K562 (cell line): ENCODE measurements around the gene SDS. TPM values are rescaled to one million over a fixed set of nuclear protein-coding genes. Genes with fewer than 3 reads are reported as not detected.

ENCODE experiments used
- ASH1L ChIP-seq: fragments of 450-650 bp; IDR thresholded peaks from 2 replicates; pipeline ENCODE4 v1.6.1; 2018; ENCODE audit warnings: borderline replicate concordance, mild to moderate bottlenecking, low read depth; ENCODE audit not compliant: partially characterized antibody
- BRD4 ChIP-seq: fragments of 200-600 bp; sonication (generic); IDR thresholded peaks from 2 replicates; pipeline ENCODE4 v1.6.1; 2017; ENCODE audit warnings: inconsistent platforms
- CREB1 ChIP-seq, 2 experiments: sonication (generic) in 1 of 2; formaldehyde crosslinking in 1 of 2; IDR thresholded peaks; 2 replicates each; pipeline versions ENCODE4 v1.6.1 to v1.8.0; 2012 to 2022; ENCODE audit warnings: inconsistent platforms in 1 of 2, mild to moderate bottlenecking in 1 of 2, missing genetic modification reagents in 1 of 2, moderate library complexity in 1 of 2
- DPF2 ChIP-seq: fragments of 450-650 bp; IDR thresholded peaks from 2 replicates; pipeline ENCODE4 v1.6.1; 2016
- EHMT2 ChIP-seq: fragments of 450-650 bp; IDR thresholded peaks from 2 replicates; pipeline ENCODE4 v1.6.1; 2018; ENCODE audit warnings: antibody characterized with exemption
- HOXB6 ChIP-seq: fragments of 250-450 bp; sonication (Bioruptor Pico); IDR thresholded peaks from 2 replicates; pipeline ENCODE4 v1.5.1; 2022; ENCODE audit warnings: mild to moderate bottlenecking, borderline replicate concordance
- MTA3 ChIP-seq: fragments of 450-650 bp; formaldehyde crosslinking; IDR thresholded peaks from 2 replicates; pipeline ENCODE4 v1.6.1; 2017; ENCODE audit warnings: mild to moderate bottlenecking, borderline replicate concordance
- NR1H2 ChIP-seq: sonication (generic); formaldehyde crosslinking; IDR thresholded peaks from 2 replicates; pipeline ENCODE4 v1.4.0; 2020; ENCODE audit warnings: mild to moderate bottlenecking, missing genetic modification reagents
- PHF8 ChIP-seq: fragments of 200-600 bp; sonication (generic); IDR thresholded peaks from 2 replicates; pipeline ENCODE4 v1.6.1; 2012; ENCODE audit warnings: mixed run types, mild to moderate bottlenecking, inconsistent platforms, low read length, moderate library complexity, borderline replicate concordance
- PURB ChIP-seq: sonication (generic); formaldehyde crosslinking; IDR thresholded peaks from 2 replicates; pipeline ENCODE4 v1.9.0; 2021; ENCODE audit warnings: low read depth, mild to moderate bottlenecking, missing genetic modification reagents
- RAD21 ChIP-seq, 2 experiments: fragments of 250-450 bp in 1 of 2; fragments of 450-650 bp in 1 of 2; sonication (Bioruptor Pico) in 1 of 2; formaldehyde crosslinking in 1 of 2; IDR thresholded peaks in 1 of 2; conservative IDR thresholded peaks in 1 of 2; 2 replicates each; pipeline versions ENCODE4 v1.4.0 to v1.8.0; 2020 to 2022; ENCODE audit warnings: mild to moderate bottlenecking in 2 of 2, moderate library complexity in 1 of 2
- RFX5 ChIP-seq: IDR thresholded peaks from 2 replicates; pipeline ENCODE4 v1.6.1; 2011; ENCODE audit warnings: low read depth, mild to moderate bottlenecking, improper control_type of control experiment, low read length
- SIN3A ChIP-seq, 2 experiments: fragments of 150-350 bp in 1 of 2; IDR thresholded peaks; 2 replicates each; pipeline ENCODE4 v1.6.1; 2011 to 2016; ENCODE audit warnings: borderline replicate concordance in 2 of 2, low read depth in 2 of 2, low read length in 2 of 2, mild to moderate bottlenecking in 2 of 2, moderate library complexity in 2 of 2; ENCODE audit not compliant: control insufficient read depth in 1 of 2
- SMAD4 ChIP-seq: fragments of 250-450 bp; sonication (Bioruptor Pico); conservative IDR thresholded peaks from 2 replicates; pipeline ENCODE4 v1.8.0; 2021; ENCODE audit warnings: inconsistent platforms, mild to moderate bottlenecking, moderate library complexity
- SRF ChIP-seq, 2 experiments: fragments of 250-450, 450-650 bp in 1 of 2; sonication (Bioruptor Pico) in 1 of 2; sonication (generic) in 1 of 2; formaldehyde crosslinking; IDR thresholded peaks; 2 replicates each; pipeline versions ENCODE4 v1.5.0 to v1.5.1; 2020 to 2022; ENCODE audit warnings: mild to moderate bottlenecking in 1 of 2, missing genetic modification reagents in 1 of 2
- ZNF197 ChIP-seq: fragments of 200-800 bp; sonication (Bioruptor generic); IDR thresholded peaks from 2 replicates; pipeline ENCODE4 v1.6.1; 2016; ENCODE audit warnings: low read depth, missing genetic modification characterization, missing compliant biosample characterization
- ZNF586 ChIP-seq: fragments of 450-650 bp; formaldehyde crosslinking; conservative IDR thresholded peaks from 2 replicates; pipeline ENCODE4 v1.4.0; 2020; ENCODE audit warnings: mild to moderate bottlenecking, moderate library complexity
- ZSCAN32 ChIP-seq: fragments of 450-650 bp; formaldehyde crosslinking; IDR thresholded peaks from 2 replicates; pipeline ENCODE4 v1.4.0; 2020; ENCODE audit warnings: mild to moderate bottlenecking, moderate library complexity
- polyA plus RNA-seq, 8 experiments: library from polyadenylated mRNA; depleted of rRNA in 4 of 8; stranded (reverse) in 5 of 8; unstranded in 3 of 8; fragments of >200 nt; fragmentation: Nextera tagmentation in 2 of 8; fragmentation: Illumina TruSeq in 1 of 8; extraction: Ambion mirVana in 2 of 8; extraction: Trizol in 1 of 8; gene quantifications; 2 replicates each; pipeline versions ENCODE4 v1.2.1 to v1.2.3, GENCODE V29; 2011 to 2014; ENCODE audit warnings: inconsistent platforms in 1 of 8, missing spikeins in 1 of 8
- total RNA-seq, 7 experiments: library from RNA; depleted of rRNA in 6 of 7; stranded (reverse); fragments of >200 nt in 6 of 7; fragmentation: Illumina TruSeq in 2 of 7; extraction: Trizol in 2 of 7; gene quantifications; 2 replicates each; pipeline versions ENCODE4 v1.2.1 to v1.2.3, GENCODE V29; 2011 to 2021; ENCODE audit warnings: low replicate concordance in 1 of 7
- TF ChIP-seq, protein P1 (sequence below): fragments of 250-450 bp; sonication (Bioruptor Pico); IDR thresholded peaks from 2 replicates; pipeline ENCODE4 v1.9.0; 2021; ENCODE audit warnings: mild to moderate bottlenecking, inconsistent platforms
- TF ChIP-seq, protein P2 (sequence below), 2 experiments: fragments of 450-650 bp in 1 of 2; sonication (generic) in 1 of 2; formaldehyde crosslinking in 1 of 2; IDR thresholded peaks in 1 of 2; conservative IDR thresholded peaks in 1 of 2; 2 replicates each; pipeline versions ENCODE4 v1.6.1 to v1.8.1; 2016 to 2023; ENCODE audit warnings: mild to moderate bottlenecking in 2 of 2, moderate library complexity in 2 of 2, inconsistent platforms in 1 of 2, missing genetic modification reagents in 1 of 2
- TF ChIP-seq, protein P3 (sequence below): fragments of 250-450 bp; sonication (Bioruptor Pico); IDR thresholded peaks from 2 replicates; pipeline ENCODE4 v1.8.0; 2022; ENCODE audit warnings: moderate library complexity, mild to moderate bottlenecking, inconsistent platforms

The SDS gene
- total and polyA plus RNA-seq, 9 of the 15 experiments (the other 6 are each of a cell fraction or from before 2014, with no cell fraction given): 0.07 to 1.1 (median 0.12) TPM; not detected in 1

DNA sequence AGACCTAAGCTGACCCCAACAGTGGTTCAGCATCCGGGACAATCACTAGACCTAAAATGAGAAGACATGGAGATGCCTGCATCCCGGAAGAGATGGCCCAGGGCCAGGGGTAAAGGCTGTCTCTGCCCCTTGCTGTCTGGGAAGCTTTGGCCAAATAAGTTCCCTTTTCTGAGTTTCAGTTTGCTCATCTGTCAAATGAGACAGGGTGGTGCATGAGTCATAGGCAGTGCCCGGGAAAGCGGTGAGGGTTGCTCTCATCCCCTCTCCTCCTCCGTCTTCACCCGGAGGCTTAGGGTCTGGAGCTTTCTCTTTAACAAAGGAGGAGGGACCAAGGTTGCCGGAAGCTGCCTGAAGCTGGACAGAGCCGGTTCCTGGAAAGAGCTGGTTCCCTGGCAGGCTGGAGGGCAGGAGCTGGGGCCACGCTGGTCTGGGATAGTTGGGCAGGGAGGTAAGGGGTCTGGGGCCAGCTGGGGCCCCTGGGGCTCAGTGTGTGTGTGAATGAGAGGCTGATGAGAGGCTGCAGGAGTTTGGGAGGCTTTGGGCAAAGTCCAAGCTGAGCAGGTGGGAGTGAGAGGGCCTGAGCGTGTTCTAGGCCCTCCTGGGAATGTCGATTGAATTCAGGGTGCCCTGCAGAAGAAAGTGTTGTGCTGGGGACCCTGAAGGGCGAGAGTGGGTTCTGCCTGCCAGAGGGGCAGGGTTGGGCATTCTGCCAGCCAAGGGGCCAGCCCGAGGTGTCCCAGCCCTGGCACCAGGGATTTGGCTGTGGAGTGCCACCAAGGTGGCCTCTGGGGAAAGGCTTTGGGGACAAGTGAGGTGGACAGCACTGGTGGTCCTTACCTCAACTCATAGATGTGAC lies 18.6 kb upstream of the SDS start, which contains the start of gene SDSL (continued):
- TF ChIP-seq, protein P1, sequence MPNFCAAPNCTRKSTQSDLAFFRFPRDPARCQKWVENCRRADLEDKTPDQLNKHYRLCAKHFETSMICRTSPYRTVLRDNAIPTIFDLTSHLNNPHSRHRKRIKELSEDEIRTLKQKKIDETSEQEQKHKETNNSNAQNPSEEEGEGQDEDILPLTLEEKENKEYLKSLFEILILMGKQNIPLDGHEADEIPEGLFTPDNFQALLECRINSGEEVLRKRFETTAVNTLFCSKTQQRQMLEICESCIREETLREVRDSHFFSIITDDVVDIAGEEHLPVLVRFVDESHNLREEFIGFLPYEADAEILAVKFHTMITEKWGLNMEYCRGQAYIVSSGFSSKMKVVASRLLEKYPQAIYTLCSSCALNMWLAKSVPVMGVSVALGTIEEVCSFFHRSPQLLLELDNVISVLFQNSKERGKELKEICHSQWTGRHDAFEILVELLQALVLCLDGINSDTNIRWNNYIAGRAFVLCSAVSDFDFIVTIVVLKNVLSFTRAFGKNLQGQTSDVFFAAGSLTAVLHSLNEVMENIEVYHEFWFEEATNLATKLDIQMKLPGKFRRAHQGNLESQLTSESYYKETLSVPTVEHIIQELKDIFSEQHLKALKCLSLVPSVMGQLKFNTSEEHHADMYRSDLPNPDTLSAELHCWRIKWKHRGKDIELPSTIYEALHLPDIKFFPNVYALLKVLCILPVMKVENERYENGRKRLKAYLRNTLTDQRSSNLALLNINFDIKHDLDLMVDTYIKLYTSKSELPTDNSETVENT (CRISPR knock-in tag): 0 out of 2 replicates have a peak, but pooled peaks have one; percentile 8
- TF ChIP-seq, protein P2, sequence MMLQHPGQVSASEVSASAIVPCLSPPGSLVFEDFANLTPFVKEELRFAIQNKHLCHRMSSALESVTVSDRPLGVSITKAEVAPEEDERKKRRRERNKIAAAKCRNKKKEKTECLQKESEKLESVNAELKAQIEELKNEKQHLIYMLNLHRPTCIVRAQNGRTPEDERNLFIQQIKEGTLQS (IDR thresholded peaks at IDR 0.05): peak; percentile 96
- TF ChIP-seq, protein P2 (CRISPR knock-in tag; conservative IDR thresholded peaks at IDR 0.05): peak; percentile 78; the same call in 1 of the 2 replicates
- TF ChIP-seq ZNF586 (CRISPR knock-in tag): no peak
- peak in 1 of 2 experiments; percentile 70; a peak in 2 of 4 replicates for TF ChIP-seq SRF (CRISPR knock-in tag; IDR thresholded peaks at IDR 0.05)
- TF ChIP-seq ASH1L: no peak
- no peak; a peak in 1 of 4 replicates for TF ChIP-seq RAD21 (CRISPR knock-in tag; conservative IDR thresholded peaks at IDR 0.05 in 1 of 2, IDR thresholded peaks at IDR 0.05 in 1 of 2)
- peak; percentile 67; the same call in 1 of the 2 replicates for TF ChIP-seq MTA3
- no peak for TF ChIP-seq RFX5
- peak in 1 of 2 experiments; percentile 7; a peak in 2 of 4 replicates for TF ChIP-seq SIN3A (IDR thresholded peaks at IDR 0.05; ENCODE audit: borderline replicate concordance in 2 of 2, control insufficient read depth in 1 of 2, low read depth in 2 of 2, low read length in 2 of 2)
- peak; percentile 92 for TF ChIP-seq PHF8
- no peak for TF ChIP-seq PURB (CRISPR knock-in tag)
- TF ChIP-seq ZNF197: peak; percentile 73; the same call in 1 of the 2 replicates
- no peak for TF ChIP-seq CREB1 (IDR thresholded peaks at IDR 0.05)
- no peak for TF ChIP-seq CREB1 (CRISPR knock-in tag; IDR thresholded peaks at IDR 0.05)
- TF ChIP-seq SMAD4 (CRISPR knock-in tag): peak; percentile 55; the same call in 1 of the 2 replicates
- TF ChIP-seq ZSCAN32: no peak
- peak; percentile 89; the same call in 1 of the 2 replicates for TF ChIP-seq BRD4
- TF ChIP-seq, protein P3, sequence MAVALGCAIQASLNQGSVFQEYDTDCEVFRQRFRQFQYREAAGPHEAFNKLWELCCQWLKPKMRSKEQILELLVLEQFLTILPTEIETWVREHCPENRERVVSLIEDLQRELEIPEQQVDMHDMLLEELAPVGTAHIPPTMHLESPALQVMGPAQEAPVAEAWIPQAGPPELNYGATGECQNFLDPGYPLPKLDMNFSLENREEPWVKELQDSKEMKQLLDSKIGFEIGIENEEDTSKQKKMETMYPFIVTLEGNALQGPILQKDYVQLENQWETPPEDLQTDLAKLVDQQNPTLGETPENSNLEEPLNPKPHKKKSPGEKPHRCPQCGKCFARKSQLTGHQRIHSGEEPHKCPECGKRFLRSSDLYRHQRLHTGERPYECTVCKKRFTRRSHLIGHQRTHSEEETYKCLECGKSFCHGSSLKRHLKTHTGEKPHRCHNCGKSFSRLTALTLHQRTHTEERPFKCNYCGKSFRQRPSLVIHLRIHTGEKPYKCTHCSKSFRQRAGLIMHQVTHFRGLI (CRISPR knock-in tag): no peak
- TF ChIP-seq EHMT2: peak; percentile 10; the same call in 1 of the 2 replicates
- TF ChIP-seq NR1H2 (CRISPR knock-in tag): no peak
- TF ChIP-seq DPF2: peak; percentile 82
- TF ChIP-seq HOXB6 (CRISPR knock-in tag): no peak
